GM23338 (cell line): ENCODE data around the gene SCN2A.

Source experiments
- CREB1 ChIP-seq: fragments of 250-450 bp; sonication (Bioruptor Pico); IDR thresholded peaks from 2 replicates; pipeline ENCODE4 v1.5.0; 2020; ENCODE audit warnings: low read depth, mild to moderate bottlenecking, moderate library complexity
- EZH2 ChIP-seq: fragments of 200-600 bp; sonication (generic); IDR thresholded peaks from one replicate; pipeline ENCODE4 v1.8.0; 2017; ENCODE audit warnings: antibody characterized with exemption, mild to moderate bottlenecking, low read depth; ENCODE audit not compliant: unreplicated experiment
- EZH2phosphoT487 ChIP-seq: fragments of 200-600 bp; sonication (generic); IDR thresholded peaks from one replicate; pipeline ENCODE4 v1.8.1; 2018; ENCODE audit warnings: antibody characterized with exemption; ENCODE audit not compliant: unreplicated experiment
- JUNB ChIP-seq: IDR thresholded peaks from one replicate; pipeline ENCODE4 v1.6.1; 2016; ENCODE audit warnings: antibody characterized with exemption; ENCODE audit not compliant: unreplicated experiment
- NANOG ChIP-seq: IDR thresholded peaks from 2 replicates; pipeline ENCODE4 v1.6.1; 2016; ENCODE audit warnings: antibody characterized with exemption, borderline replicate concordance
- POLR2AphosphoS5 ChIP-seq: IDR thresholded peaks from 2 replicates; pipeline ENCODE4 v1.6.1; 2016; ENCODE audit warnings: antibody characterized with exemption, low read depth
- STAT1 ChIP-seq: IDR thresholded peaks from one replicate; pipeline ENCODE4 v1.6.1; 2016; ENCODE audit warnings: antibody characterized with exemption; ENCODE audit not compliant: unreplicated experiment
- ZNF331 ChIP-seq: fragments of 250-450 bp; sonication (Bioruptor Pico); IDR thresholded peaks from 2 replicates; pipeline ENCODE4 v1.5.0; 2020; ENCODE audit warnings: low read depth, mild to moderate bottlenecking, moderate library complexity
- TF ChIP-seq, protein P1 (sequence below), 2 experiments: fragments of 200-600 bp in 1 of 2; sonication (generic) in 1 of 2; conservative IDR thresholded peaks; 2 replicates each; pipeline versions ENCODE4 v1.5.1 to v1.6.1; 2016 to 2017; ENCODE audit warnings: antibody characterized with exemption in 2 of 2, low read depth in 2 of 2, mild to moderate bottlenecking in 2 of 2, moderate library complexity in 1 of 2
- TF ChIP-seq, protein P2 (sequence below): IDR thresholded peaks from one replicate; pipeline ENCODE4 v1.6.1; 2018; ENCODE audit warnings: antibody characterized with exemption; ENCODE audit not compliant: unreplicated experiment
- TF ChIP-seq, protein P3 (sequence below): IDR thresholded peaks from 2 replicates; pipeline ENCODE4 v1.6.1; 2016; ENCODE audit warnings: antibody characterized with exemption
- TF ChIP-seq, protein P4 (sequence below): fragments of 250-450 bp; sonication (Bioruptor Pico); IDR thresholded peaks from 2 replicates; pipeline ENCODE4 v1.5.0; 2020; ENCODE audit warnings: mild to moderate bottlenecking, moderate library complexity

DNA sequence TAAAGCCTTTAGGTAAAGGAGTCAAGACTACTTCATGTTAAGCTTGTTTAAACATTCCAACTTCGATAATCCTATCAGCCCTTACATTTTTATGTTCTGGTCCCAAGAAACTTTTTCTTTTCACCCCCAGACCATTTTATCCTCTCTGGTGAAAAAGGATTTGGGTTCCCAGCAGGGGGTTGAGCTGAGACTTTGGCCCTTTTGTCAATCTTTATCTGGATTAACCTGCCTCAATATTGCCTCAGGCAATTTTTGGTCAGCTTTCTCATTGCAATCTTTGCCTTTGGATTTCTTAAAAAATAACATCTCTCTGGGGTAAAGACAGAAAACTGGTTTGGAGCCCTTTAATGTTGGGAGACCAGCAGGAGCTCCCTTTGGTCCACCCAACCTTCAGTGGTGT, 196.4 kb downstream of the SCN2A start:
- no peak for TF ChIP-seq EZH2
- TF ChIP-seq, protein P1, sequence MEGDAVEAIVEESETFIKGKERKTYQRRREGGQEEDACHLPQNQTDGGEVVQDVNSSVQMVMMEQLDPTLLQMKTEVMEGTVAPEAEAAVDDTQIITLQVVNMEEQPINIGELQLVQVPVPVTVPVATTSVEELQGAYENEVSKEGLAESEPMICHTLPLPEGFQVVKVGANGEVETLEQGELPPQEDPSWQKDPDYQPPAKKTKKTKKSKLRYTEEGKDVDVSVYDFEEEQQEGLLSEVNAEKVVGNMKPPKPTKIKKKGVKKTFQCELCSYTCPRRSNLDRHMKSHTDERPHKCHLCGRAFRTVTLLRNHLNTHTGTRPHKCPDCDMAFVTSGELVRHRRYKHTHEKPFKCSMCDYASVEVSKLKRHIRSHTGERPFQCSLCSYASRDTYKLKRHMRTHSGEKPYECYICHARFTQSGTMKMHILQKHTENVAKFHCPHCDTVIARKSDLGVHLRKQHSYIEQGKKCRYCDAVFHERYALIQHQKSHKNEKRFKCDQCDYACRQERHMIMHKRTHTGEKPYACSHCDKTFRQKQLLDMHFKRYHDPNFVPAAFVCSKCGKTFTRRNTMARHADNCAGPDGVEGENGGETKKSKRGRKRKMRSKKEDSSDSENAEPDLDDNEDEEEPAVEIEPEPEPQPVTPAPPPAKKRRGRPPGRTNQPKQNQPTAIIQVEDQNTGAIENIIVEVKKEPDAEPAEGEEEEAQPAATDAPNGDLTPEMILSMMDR (conservative IDR thresholded peaks at IDR 0.05; ENCODE audit: low read depth in 2 of 2): no peak
- TF ChIP-seq POLR2AphosphoS5: no peak
- no peak for TF ChIP-seq EZH2phosphoT487
- TF ChIP-seq, protein P2, sequence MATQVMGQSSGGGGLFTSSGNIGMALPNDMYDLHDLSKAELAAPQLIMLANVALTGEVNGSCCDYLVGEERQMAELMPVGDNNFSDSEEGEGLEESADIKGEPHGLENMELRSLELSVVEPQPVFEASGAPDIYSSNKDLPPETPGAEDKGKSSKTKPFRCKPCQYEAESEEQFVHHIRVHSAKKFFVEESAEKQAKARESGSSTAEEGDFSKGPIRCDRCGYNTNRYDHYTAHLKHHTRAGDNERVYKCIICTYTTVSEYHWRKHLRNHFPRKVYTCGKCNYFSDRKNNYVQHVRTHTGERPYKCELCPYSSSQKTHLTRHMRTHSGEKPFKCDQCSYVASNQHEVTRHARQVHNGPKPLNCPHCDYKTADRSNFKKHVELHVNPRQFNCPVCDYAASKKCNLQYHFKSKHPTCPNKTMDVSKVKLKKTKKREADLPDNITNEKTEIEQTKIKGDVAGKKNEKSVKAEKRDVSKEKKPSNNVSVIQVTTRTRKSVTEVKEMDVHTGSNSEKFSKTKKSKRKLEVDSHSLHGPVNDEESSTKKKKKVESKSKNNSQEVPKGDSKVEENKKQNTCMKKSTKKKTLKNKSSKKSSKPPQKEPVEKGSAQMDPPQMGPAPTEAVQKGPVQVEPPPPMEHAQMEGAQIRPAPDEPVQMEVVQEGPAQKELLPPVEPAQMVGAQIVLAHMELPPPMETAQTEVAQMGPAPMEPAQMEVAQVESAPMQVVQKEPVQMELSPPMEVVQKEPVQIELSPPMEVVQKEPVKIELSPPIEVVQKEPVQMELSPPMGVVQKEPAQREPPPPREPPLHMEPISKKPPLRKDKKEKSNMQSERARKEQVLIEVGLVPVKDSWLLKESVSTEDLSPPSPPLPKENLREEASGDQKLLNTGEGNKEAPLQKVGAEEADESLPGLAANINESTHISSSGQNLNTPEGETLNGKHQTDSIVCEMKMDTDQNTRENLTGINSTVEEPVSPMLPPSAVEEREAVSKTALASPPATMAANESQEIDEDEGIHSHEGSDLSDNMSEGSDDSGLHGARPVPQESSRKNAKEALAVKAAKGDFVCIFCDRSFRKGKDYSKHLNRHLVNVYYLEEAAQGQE: no peak
- TF ChIP-seq, protein P3, sequence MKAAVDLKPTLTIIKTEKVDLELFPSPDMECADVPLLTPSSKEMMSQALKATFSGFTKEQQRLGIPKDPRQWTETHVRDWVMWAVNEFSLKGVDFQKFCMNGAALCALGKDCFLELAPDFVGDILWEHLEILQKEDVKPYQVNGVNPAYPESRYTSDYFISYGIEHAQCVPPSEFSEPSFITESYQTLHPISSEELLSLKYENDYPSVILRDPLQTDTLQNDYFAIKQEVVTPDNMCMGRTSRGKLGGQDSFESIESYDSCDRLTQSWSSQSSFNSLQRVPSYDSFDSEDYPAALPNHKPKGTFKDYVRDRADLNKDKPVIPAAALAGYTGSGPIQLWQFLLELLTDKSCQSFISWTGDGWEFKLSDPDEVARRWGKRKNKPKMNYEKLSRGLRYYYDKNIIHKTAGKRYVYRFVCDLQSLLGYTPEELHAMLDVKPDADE: no peak
- TF ChIP-seq CREB1 (CRISPR knock-in tag): no peak
- TF ChIP-seq JUNB: no peak
- no peak for TF ChIP-seq STAT1
- no peak for TF ChIP-seq ZNF331 (CRISPR knock-in tag)
- TF ChIP-seq, protein P4, sequence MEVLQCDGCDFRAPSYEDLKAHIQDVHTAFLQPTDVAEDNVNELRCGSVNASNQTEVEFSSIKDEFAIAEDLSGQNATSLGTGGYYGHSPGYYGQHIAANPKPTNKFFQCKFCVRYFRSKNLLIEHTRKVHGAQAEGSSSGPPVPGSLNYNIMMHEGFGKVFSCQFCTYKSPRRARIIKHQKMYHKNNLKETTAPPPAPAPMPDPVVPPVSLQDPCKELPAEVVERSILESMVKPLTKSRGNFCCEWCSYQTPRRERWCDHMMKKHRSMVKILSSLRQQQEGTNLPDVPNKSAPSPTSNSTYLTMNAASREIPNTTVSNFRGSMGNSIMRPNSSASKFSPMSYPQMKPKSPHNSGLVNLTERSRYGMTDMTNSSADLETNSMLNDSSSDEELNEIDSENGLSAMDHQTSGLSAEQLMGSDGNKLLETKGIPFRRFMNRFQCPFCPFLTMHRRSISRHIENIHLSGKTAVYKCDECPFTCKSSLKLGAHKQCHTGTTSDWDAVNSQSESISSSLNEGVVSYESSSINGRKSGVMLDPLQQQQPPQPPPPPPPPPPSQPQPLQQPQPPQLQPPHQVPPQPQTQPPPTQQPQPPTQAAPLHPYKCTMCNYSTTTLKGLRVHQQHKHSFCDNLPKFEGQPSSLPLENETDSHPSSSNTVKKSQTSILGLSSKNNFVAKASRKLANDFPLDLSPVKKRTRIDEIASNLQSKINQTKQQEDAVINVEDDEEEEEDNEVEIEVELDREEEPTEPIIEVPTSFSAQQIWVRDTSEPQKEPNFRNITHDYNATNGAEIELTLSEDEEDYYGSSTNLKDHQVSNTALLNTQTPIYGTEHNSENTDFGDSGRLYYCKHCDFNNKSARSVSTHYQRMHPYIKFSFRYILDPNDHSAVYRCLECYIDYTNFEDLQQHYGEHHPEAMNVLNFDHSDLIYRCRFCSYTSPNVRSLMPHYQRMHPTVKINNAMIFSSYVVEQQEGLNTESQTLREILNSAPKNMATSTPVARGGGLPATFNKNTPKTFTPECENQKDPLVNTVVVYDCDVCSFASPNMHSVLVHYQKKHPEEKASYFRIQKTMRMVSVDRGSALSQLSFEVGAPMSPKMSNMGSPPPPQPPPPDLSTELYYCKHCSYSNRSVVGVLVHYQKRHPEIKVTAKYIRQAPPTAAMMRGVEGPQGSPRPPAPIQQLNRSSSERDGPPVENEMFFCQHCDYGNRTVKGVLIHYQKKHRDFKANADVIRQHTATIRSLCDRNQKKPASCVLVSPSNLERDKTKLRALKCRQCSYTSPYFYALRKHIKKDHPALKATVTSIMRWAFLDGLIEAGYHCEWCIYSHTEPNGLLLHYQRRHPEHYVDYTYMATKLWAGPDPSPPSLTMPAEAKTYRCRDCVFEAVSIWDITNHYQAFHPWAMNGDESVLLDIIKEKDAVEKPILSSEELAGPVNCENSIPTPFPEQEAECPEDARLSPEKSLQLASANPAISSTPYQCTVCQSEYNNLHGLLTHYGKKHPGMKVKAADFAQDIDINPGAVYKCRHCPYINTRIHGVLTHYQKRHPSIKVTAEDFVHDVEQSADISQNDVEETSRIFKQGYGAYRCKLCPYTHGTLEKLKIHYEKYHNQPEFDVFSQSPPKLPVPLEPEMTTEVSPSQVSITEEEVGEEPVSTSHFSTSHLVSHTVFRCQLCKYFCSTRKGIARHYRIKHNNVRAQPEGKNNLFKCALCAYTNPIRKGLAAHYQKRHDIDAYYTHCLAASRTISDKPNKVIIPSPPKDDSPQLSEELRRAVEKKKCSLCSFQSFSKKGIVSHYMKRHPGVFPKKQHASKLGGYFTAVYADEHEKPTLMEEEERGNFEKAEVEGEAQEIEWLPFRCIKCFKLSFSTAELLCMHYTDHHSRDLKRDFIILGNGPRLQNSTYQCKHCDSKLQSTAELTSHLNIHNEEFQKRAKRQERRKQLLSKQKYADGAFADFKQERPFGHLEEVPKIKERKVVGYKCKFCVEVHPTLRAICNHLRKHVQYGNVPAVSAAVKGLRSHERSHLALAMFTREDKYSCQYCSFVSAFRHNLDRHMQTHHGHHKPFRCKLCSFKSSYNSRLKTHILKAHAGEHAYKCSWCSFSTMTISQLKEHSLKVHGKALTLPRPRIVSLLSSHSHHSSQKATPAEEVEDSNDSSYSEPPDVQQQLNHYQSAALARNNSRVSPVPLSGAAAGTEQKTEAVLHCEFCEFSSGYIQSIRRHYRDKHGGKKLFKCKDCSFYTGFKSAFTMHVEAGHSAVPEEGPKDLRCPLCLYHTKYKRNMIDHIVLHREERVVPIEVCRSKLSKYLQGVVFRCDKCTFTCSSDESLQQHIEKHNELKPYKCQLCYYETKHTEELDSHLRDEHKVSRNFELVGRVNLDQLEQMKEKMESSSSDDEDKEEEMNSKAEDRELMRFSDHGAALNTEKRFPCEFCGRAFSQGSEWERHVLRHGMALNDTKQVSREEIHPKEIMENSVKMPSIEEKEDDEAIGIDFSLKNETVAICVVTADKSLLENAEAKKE (CRISPR knock-in tag): no peak
- TF ChIP-seq NANOG: no peak
